Skeletal muscle satellite cell (primary cell): ENCODE data around the gene SORL1.
"Not testable (repeated sequence)": the region's sequence is repeated elsewhere in the genome, so short reads cannot be mapped to it uniquely, and the experiment has no call there.

Experiments
- H3K27me3 ChIP-seq: 2 replicates; pipeline ENCODE4 v1.7.0; 2013; ENCODE audit warnings: low read length; ENCODE audit not compliant: control insufficient read depth, insufficient read depth
- H3K36me3 ChIP-seq: 2 replicates; pipeline ENCODE4 v1.7.0; 2013; ENCODE audit warnings: mild to moderate bottlenecking, control low read depth, low read length; ENCODE audit not compliant: insufficient read depth
- H3K4me1 ChIP-seq: 2 replicates; pipeline ENCODE4 v1.7.0; 2013; ENCODE audit warnings: low read length; ENCODE audit not compliant: control insufficient read depth, insufficient read depth
- H3K4me2 ChIP-seq: 2 replicates; pipeline ENCODE4 v1.7.0; 2013; ENCODE audit warnings: mild to moderate bottlenecking, low read length
- H3K4me3 ChIP-seq: 2 replicates; pipeline ENCODE4 v1.7.0; 2013; ENCODE audit warnings: low read length
- H3K9ac ChIP-seq: 2 replicates; pipeline ENCODE4 v1.7.0; 2013; ENCODE audit warnings: mild to moderate bottlenecking, low read depth, low read length, moderate library complexity
- H3K9me3 ChIP-seq: replicated peaks from 2 replicates; pipeline ENCODE4 v1.7.0; 2013; ENCODE audit warnings: mild to moderate bottlenecking, control low read depth, low read length

The SORL1 gene

GRCh38 chr11:121471167-121471566 lies 19.1 kb downstream of the SORL1 start:
- Histone ChIP-seq H3K27me3 (peaks cover 21% of the 10 kb centered on the region), H3K9ac (no peak overlapping the region), H3K4me3 (no peak overlapping the region), H3K4me1 (peaks cover 13% of the 10 kb centered on the region), H3K4me2 (no peak overlapping the region), H3K9me3 (no peaks in the 10 kb centered on the region), H3K36me3 (no peaks in the 10 kb centered on the region)

- H3K4me2 ChIP-seq: no peak overlapping the region
- no peaks in the 10 kb centered on the region for H3K36me3 ChIP-seq
- no peaks in the 10 kb centered on the region for H3K9me3 ChIP-seq
- H3K4me1 ChIP-seq: peaks cover 3% of the 10 kb centered on the region
- peaks cover 25% of the 10 kb centered on the region for H3K27me3 ChIP-seq
- no peak overlapping the region for H3K9ac ChIP-seq
- H3K4me3 ChIP-seq: no peak overlapping the region
Measured at GRCh38 chr11:121472312-121472711, 20.2 kb downstream of the SORL1 start.

DNA sequence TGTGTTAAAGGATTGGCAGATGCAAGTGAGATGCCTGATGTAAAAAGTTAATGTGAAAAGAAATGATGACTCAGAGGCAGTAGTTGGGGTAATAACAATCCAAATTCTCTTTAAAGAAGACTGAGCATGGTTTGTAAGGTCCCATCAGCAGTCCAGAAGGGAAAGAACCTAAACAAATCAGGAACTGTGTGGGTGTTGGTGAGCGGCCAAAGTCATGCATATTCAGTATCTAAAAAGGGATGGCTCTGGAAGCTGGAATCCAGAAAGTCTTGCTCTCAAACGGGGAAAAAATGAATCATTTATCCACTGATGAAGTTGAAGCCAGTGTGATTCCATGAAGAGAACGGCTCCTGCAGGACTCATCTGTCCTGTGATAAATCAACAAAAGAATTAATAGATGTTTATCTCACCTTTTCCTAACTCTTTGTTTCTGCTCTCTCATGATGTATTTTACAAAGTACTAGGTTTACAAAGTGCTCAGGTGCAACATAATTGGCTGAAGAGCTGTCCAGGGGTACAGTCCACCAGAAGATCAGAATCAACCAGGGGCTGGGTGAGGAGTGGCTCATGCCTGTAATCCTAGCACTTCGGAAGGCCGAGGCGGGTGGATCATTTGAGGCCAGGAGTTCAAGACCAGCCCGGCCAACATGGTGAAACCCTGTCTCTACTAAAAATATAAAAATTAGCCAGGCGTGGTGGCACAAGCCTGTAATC lies 21.1 kb downstream of the SORL1 start:
- Histone ChIP-seq H3K9ac (no peak overlapping the region), H3K27me3 (peaks cover 24% of the 10 kb centered on the region), H3K4me2 (no peak overlapping the region), H3K36me3 (no peaks in the 10 kb centered on the region), H3K4me1 (no peaks in the 10 kb centered on the region), H3K9me3 (no peaks in the 10 kb centered on the region), H3K4me3 (no peak overlapping the region)

GRCh38 chr11:121474680-121475079 lies 22.6 kb downstream of the SORL1 start:
- Histone ChIP-seq H3K4me2 (no peak overlapping the region), H3K4me3 (no peak overlapping the region), H3K4me1 (no peaks in the 10 kb centered on the region), H3K9me3 (no peaks in the 10 kb centered on the region), H3K27me3 (peaks cover 28% of the 10 kb centered on the region), H3K9ac (no peak overlapping the region), H3K36me3 (no peaks in the 10 kb centered on the region)

- Histone ChIP-seq H3K4me1 (no peaks in the 10 kb centered on the region), H3K36me3 (no peaks in the 10 kb centered on the region), H3K9ac (no peak overlapping the region), H3K4me3 (no peak overlapping the region), H3K9me3 (no peaks in the 10 kb centered on the region), H3K27me3 (peaks cover 27% of the 10 kb centered on the region), H3K4me2 (no peak overlapping the region)
Measured at GRCh38 chr11:121476379-121477032, 24.4 kb downstream of the SORL1 start.

DNA sequence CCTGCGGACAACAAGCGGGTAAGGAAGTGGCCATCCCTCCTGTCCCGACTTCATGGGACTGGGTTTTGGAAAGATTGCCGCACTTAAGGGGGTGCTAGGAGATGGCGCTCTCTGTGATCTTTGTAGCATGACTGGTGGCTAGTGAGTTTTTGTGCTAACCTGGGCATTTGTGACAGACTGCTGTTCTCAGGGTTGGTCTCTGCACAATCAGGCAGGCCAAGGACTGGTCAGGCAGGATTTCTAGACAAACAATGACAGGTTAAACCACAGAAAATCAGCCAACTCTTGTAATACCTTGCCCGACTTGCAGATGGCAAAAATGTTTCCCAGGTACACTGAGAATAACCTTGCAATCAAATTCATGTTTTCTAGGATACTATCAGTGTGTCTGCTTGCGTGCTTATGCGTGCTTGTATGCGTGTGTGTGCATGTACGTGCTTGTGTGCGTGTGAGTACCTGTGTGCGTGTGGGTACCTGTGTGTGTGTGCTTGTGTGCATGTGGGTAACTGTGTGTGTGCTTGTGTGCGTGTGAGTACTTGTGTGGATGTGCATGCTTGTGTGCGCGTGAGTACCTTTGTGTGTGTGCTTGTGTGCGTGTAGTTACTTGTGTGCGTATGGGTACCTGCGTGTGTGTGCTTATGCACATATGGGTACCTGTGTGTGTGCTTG lies 26.2 kb downstream of the SORL1 start:
- Histone ChIP-seq H3K36me3 (no peaks in the 10 kb centered on the region), H3K4me2 (no peak overlapping the region), H3K27me3 (peaks cover 27% of the 10 kb centered on the region), H3K4me3 (no peak overlapping the region), H3K9ac (no peak overlapping the region), H3K4me1 (no peaks in the 10 kb centered on the region), H3K9me3 (no peaks in the 10 kb centered on the region)

GRCh38 chr11:121478895-121479697 lies 27.0 kb downstream of the SORL1 start:
- H3K36me3 ChIP-seq: no peaks in the 10 kb centered on the region
- peaks cover 31% of the 10 kb centered on the region for H3K27me3 ChIP-seq
- H3K4me1 ChIP-seq: no peaks in the 10 kb centered on the region
- H3K4me2 ChIP-seq: no peak overlapping the region
- H3K9me3 ChIP-seq: no peaks in the 10 kb centered on the region
- H3K4me3 ChIP-seq: no peak overlapping the region
- H3K9ac ChIP-seq: no peak overlapping the region

- Histone ChIP-seq H3K4me2 (no peak overlapping the region), H3K9me3 (no peaks in the 10 kb centered on the region), H3K36me3 (no peaks in the 10 kb centered on the region), H3K4me1 (no peaks in the 10 kb centered on the region), H3K9ac (no peak overlapping the region), H3K4me3 (no peak overlapping the region), H3K27me3 (peaks cover 30% of the 10 kb centered on the region)
Measured at GRCh38 chr11:121479698-121480238, 27.7 kb downstream of the SORL1 start.

DNA sequence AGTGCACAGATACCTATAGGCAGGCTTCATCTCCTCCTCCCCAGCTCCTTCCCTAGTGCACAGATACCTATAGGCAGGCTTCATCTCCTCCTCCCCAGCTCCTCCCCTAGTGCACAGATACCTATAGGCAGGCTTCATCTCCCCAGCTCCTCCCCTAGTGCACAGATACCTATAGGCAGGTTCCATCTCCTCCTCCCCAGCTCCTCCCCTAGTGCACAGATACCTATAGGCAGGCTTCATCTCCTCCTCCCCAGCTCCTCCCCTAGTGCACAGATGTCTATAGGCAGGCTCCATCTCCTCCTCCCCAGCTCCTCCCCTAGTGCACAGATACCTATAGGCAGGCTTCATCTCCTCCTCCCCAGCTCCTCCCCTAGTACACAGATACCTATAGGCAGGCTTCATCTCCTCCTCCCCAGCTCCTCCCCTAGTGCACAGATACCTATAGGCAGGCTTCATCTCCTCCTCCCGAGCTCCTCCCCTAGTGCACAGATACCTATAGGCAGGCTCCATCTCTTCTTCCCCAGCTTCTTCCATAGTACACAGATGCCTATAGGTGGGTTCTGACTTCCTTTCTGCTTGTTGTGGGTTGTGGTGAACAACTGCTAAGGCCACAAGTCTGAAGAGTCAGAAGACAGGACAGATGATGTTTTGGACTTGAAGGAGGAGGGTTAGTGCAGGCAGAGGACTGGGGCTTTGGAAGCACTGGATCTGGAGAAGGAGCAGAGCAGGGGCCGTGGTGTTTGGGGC lies 29.5 kb downstream of the SORL1 start:
- H3K4me3 ChIP-seq, H3K9ac ChIP-seq, H3K36me3 ChIP-seq, H3K4me2 ChIP-seq, H3K4me1 ChIP-seq, H3K9me3 ChIP-seq: not testable (repeated sequence)
- peaks cover 20% of the 10 kb centered on the region for H3K27me3 ChIP-seq

GRCh38 chr11:121482231-121483129 lies 30.4 kb downstream of the SORL1 start:
- Histone ChIP-seq H3K4me3 (no peak overlapping the region), H3K9ac (no peak overlapping the region), H3K36me3 (no peaks in the 10 kb centered on the region), H3K27me3 (peaks cover 16% of the 10 kb centered on the region), H3K4me2 (no peak overlapping the region), H3K9me3 (no peaks in the 10 kb centered on the region), H3K4me1 (no peaks in the 10 kb centered on the region)
